Pancreas (tissue), 10 donors: Measurements from ENCODE around the gene CRYBB1. TPM values are rescaled to one million over a fixed set of nuclear protein-coding genes. Genes with fewer than 3 reads are reported as not detected.

ENCODE experiments used
- ATAC-seq, 4 donors: fragments of 200-7000 bp; cut with Tn5 transposase; one replicate each; pipeline versions ENCODE4 v1.8.0 to v1.9.1; 2020; ENCODE audit warnings: mild to moderate bottlenecking in 4 of 4, moderate library complexity in 4 of 4
- DNase-seq, 6 donors: peaks; one replicate each; pipeline ENCODE4 v3.0.0-alpha.2; 2020
- FAIRE-seq: peaks from 2 replicates; lab custom pipeline; 2012; peaks lifted over from hg19 to GRCh38; lab: Jason Lieb, UNC
- H3K27ac ChIP-seq, 4 donors: fragments of 200-600 bp; sonication (generic); 1 replicate in 3 of 4; 2 replicates in 1 of 4; pipeline versions ENCODE4 v1.5.0 to v1.8.0; 2020
- H3K27me3 ChIP-seq, 4 donors: fragments of 200-600 bp; one replicate each; pipeline ENCODE4 v1.8.0; 2021
- H3K36me3 ChIP-seq, 3 donors: fragments of 200-600 bp; sonication (generic) in 1 of 3; one replicate each; pipeline versions ENCODE4 v1.5.0 to v1.8.0; 2020 to 2021
- H3K4me1 ChIP-seq, 3 donors: fragments of 200-600 bp; one replicate each; pipeline ENCODE4 v1.8.0; 2021
- H3K4me3 ChIP-seq, 4 donors: fragments of 200-600 bp; sonication (generic) in 2 of 4; one replicate each; pipeline versions ENCODE4 v1.5.0 to v1.8.0; 2020 to 2021
- H3K9me3 ChIP-seq, 4 donors: fragments of 200-600 bp; one replicate each; pipeline ENCODE4 v1.8.0; 2021
- CTCF ChIP-seq, 4 donors: fragments of 200-600 bp; sonication (generic) in 3 of 4; IDR thresholded peaks; one replicate each; pipeline versions ENCODE4 v1.5.0 to v1.8.0; 2021; ENCODE audit warnings: antibody characterized with exemption in 4 of 4
- WGBS, 2 donors: extraction: QIAGEN DNeasy Blood & Tissue Kit; methylation state at CpG; one replicate each; pipeline ENCODE4 v1.1.7; 2013; 5-methylcytosine and 5-hydroxymethylcytosine counted together
- intact Hi-C, 3 donors: fragments of 100-400 bp; cut with DNase I; formaldehyde crosslinking; loops; one replicate each; pipeline versions ENCODE4 v1.11.1 to v1.14.2; 2022
- polyA plus RNA-seq, 2 donors: library from polyadenylated mRNA; stranded (reverse); fragments of 200-250 nt; gene quantifications; one replicate each; pipeline ENCODE4 v1.2.3, GENCODE V29; 2013
- total RNA-seq, 6 donors: library from RNA; stranded (reverse); fragmentation: NEBNext Ultra II Directional in 4 of 6; extraction: Animal tissue kit (Norgen Biotek cat#: 25700) in 4 of 6; gene quantifications; one replicate each; pipeline versions ENCODE4 v1.2.1 to v1.2.4, GENCODE V29; 2021 to 2023
- donor health status: healthy with polysubstance abuse.
- donor health status: DM: no; HTN: no; CAD: no; lungs with moderate emphysema.
- donor health status: DM: no; HTN: no; CAD: no.
- donor health status: control.
- donor health status: control.
- donor health status: Bipolar disorder and iron deficiency.
- donor health status: DM: yes; HTN: yes; CAD: no.
- donor health status: DM: no; HTN: no; CAD: no.
- donor health status: DM: no; HTN: no; CAD: no.
- donor health status: DM: yes; HTN: yes; CAD: no.

Gene CRYBB1
- total and polyA plus RNA-seq, 8 donors, result 0.14 to 0.66 (median 0.34) TPM; not detected in 3

GRCh38 chr22:26554956-26555355 is 62.9 kb downstream of the CRYBB1 start:
- FAIRE-seq, result no peak
- no peak for TF ChIP-seq CTCF (IDR thresholded peaks at IDR 0.05)
- no peak for ATAC-seq
- WGBS, 2 donors, result 43 to 45% methylated on average over 6 of the region's 6 CpGs
- H3K4me1 ChIP-seq, result peaks cover 33 to 73% (median 35%) of the 10 kb centered on the region in 3 donors
- no peaks in the 10 kb centered on the region for H3K36me3 ChIP-seq
- intact Hi-C loops, result no loop called here
- no peak for DNase-seq
- no peaks in the 10 kb centered on the region for H3K27me3 ChIP-seq
- peak overlapping the region in 2 of 4 donors; percentile 82 to 85 for H3K27ac ChIP-seq
- H3K9me3 ChIP-seq, result no peaks in the 10 kb centered on the region
- no peak overlapping the region for H3K4me3 ChIP-seq

DNA sequence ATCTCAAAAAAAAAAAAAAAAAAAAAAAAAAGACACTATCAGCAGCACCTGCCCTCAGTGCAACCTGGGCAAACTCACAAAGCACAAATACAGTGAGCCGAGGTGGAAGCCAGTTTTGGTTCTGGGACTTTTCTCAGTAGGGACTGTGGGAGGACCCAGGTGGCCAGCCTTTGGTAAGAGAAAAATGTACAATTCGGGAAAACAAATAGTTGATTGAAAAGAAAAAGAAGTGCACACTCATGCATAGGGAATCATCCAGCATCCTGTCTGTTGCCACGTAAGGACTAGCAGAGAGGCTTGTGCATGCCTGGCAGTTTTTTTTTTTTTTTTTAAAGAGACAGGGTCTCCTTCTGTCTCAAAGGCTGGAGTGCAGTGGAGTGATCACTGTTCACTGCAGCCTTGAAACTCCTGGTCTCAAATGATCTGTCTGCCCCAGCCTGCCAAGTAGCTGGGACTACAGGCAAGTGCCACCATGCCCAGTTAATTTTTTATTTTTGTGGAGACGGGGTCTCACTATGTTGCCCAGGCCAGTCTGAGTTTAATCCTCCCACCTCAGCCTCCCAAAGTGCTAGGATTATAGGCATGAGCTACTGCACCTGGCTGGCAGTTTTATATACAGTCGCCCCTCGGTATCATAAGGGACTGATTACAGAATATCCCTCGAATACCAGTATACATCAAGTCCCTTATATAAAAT is 64.6 kb downstream of the CRYBB1 start:
- Histone ChIP-seq H3K27ac (peak overlapping the region in 3 of 4 donors; percentile 42 to 85 (median 82)), H3K4me3 (no peak overlapping the region), H3K27me3 (no peaks in the 10 kb centered on the region), H3K4me1 (peaks cover 19 to 65% (median 39%) of the 10 kb centered on the region in 3 donors), H3K9me3 (no peaks in the 10 kb centered on the region), H3K36me3 (no peaks in the 10 kb centered on the region)
- TF ChIP-seq CTCF (IDR thresholded peaks at IDR 0.05), result no peak
- 31 to 33% methylated on average over 7 of the region's 7 CpGs for WGBS, 2 donors
- ATAC-seq (peak; percentile 44 to 66 (median 49)), FAIRE-seq (no peak), DNase-seq (peak in 4 of 6 donors; percentile 53 to 81 (median 69))
- intact Hi-C loops, result no loop called here

DNA sequence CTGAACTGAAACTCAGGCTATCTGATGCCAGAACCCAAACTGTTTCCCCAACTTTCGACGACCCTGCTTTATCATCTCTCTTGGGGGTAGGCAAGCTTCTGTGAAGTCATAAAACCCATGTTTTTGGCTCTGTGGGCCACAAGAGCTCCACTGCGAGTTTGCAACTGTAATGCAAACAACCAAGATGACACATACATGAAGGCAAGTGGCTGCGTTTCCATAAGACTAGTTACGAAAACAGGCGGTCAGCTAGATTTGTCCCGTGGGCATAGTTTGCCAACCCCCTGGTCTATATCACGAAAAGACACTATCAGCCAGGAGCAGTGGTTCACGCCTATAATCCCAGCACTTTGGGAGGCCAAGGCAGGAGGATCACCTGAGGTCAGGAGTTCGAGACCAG is 65.4 kb downstream of the CRYBB1 start:
- no peak for ATAC-seq
- no peaks in the 10 kb centered on the region for H3K27me3 ChIP-seq
- H3K4me3 ChIP-seq, result no peak overlapping the region
- intact Hi-C loops, result no loop called here
- DNase-seq, result no peak
- FAIRE-seq, result no peak
- WGBS, 2 donors, result 36 to 47% methylated on average over 10 of the region's 10 CpGs
- no peak for TF ChIP-seq CTCF (IDR thresholded peaks at IDR 0.05)
- peak overlapping the region in 2 of 4 donors; percentile 82 to 85 for H3K27ac ChIP-seq
- H3K9me3 ChIP-seq, result no peaks in the 10 kb centered on the region
- H3K36me3 ChIP-seq, result no peaks in the 10 kb centered on the region
- H3K4me1 ChIP-seq, result peaks cover 19 to 65% (median 38%) of the 10 kb centered on the region in 3 donors

DNA sequence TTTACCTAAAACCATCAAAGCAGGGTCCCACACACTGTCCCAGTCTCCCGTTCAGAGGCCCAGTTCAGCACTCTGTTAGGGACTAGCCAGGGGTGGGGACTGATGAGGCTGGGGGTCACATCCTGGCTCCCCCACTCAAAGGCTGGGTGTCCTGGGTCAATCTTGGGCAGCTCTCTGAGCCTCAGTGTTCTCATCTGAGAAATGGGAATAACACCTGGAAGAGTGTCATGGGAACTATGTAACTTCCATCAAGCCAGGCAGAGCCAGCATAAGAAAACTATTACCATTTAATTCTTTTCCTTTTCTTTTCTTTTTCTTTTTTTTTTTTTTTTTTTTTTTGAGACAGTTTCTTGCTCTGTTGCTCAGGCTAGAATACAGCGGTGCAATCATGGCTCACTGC is 66.3 kb downstream of the CRYBB1 start:
- Histone ChIP-seq H3K4me1 (peaks cover 19 to 58% (median 35%) of the 10 kb centered on the region in 3 donors), H3K4me3 (no peak overlapping the region), H3K27me3 (no peaks in the 10 kb centered on the region), H3K27ac (peak overlapping the region in 2 of 4 donors; percentile 82 to 85), H3K36me3 (peaks cover 0 to under 1% (median 0%) of the 10 kb centered on the region in 3 donors), H3K9me3 (no peaks in the 10 kb centered on the region)
- DNase-seq (no peak), ATAC-seq (no peak), FAIRE-seq (no peak)
- 75 to 76% methylated on average over 2 of the region's 2 CpGs for WGBS, 2 donors
- intact Hi-C loops, result no loop called here
- TF ChIP-seq CTCF (IDR thresholded peaks at IDR 0.05), result no peak

GRCh38 chr22:26550498-26551033 is 67.3 kb downstream of the CRYBB1 start:
- no peak for FAIRE-seq
- DNase-seq, result peak in 5 of 6 donors; percentile 64 to 77 (median 68)
- no peak for TF ChIP-seq CTCF (IDR thresholded peaks at IDR 0.05)
- intact Hi-C loops, result no loop called here
- no peak overlapping the region for H3K4me3 ChIP-seq
- peak; percentile 32 to 67 (median 58) for ATAC-seq
- WGBS, 2 donors, result 46% methylated on average over 8 of the region's 8 CpGs
- H3K36me3 ChIP-seq, result peaks cover 0 to 5% (median 0%) of the 10 kb centered on the region in 3 donors
- peak overlapping the region in 3 of 4 donors; percentile 22 to 85 (median 82) for H3K27ac ChIP-seq
- no peaks in the 10 kb centered on the region for H3K9me3 ChIP-seq
- H3K4me1 ChIP-seq, result peaks cover 19 to 48% (median 25%) of the 10 kb centered on the region in 3 donors
- no peaks in the 10 kb centered on the region for H3K27me3 ChIP-seq
